HFF-Myc (cell line): ENCODE measurements around the gene ERBB2.

ENCODE experiments used
- DNase-seq: peaks from one replicate; pipeline ENCODE4 v3.0.0-alpha.2; 2011; ENCODE audit warnings: low read depth; ENCODE audit errors: extremely low read depth
- H3K4me3 ChIP-seq: replicated peaks from 2 replicates; pipeline ENCODE4 v1.5.1; 2011; ENCODE audit warnings: low read depth, mild to moderate bottlenecking, control low read depth, low read length
- CTCF ChIP-seq: IDR thresholded peaks from 2 replicates; pipeline ENCODE4 v1.5.1; 2012; ENCODE audit warnings: mild to moderate bottlenecking, low read depth, low read length, control low read depth; ENCODE audit errors: missing control alignments

Gene ERBB2

GRCh38 chr17:39655105-39655504 is 44.8 kb upstream of the ERBB2 start:
- no peak for DNase-seq
- TF ChIP-seq CTCF = no peak

GRCh38 chr17:39658346-39658745 is 41.5 kb upstream of the ERBB2 start:
- no peak for TF ChIP-seq CTCF
- no peak overlapping the region for H3K4me3 ChIP-seq

More at GRCh38 chr17:39655105-39655504, 44.8 kb upstream of the ERBB2 start:
- H3K4me3 ChIP-seq = no peak overlapping the region

GRCh38 chr17:39658760-39659159 is 41.1 kb upstream of the ERBB2 start:
- TF ChIP-seq CTCF = no peak
- no peak for DNase-seq
- no peak overlapping the region for H3K4me3 ChIP-seq

More at GRCh38 chr17:39658346-39658745, 41.5 kb upstream of the ERBB2 start:
- DNase-seq = no peak

GRCh38 chr17:39659279-39660010 is 40.4 kb upstream of the ERBB2 start:
- no peak for TF ChIP-seq CTCF
- no peak for DNase-seq
- H3K4me3 ChIP-seq = no peak overlapping the region

- no peak for DNase-seq
- no peak for TF ChIP-seq CTCF
- no peak overlapping the region for H3K4me3 ChIP-seq
These were observed 39.9 kb upstream of the ERBB2 start for GRCh38 chr17:39660011-39660360.

GRCh38 chr17:39660397-39661385 is 39.2 kb upstream of the ERBB2 start:
- no peak for DNase-seq
- TF ChIP-seq CTCF = no peak
- H3K4me3 ChIP-seq = no peak overlapping the region
